Nephron progenitor cell (in vitro differentiated cells): ENCODE data around the gene TBC1D4.

ENCODE experiments used
- DNase-seq: peaks from one replicate; pipeline ENCODE4 v3.0.0; 2021
- H3K27ac Mint-ChIP-seq: 2 replicates; pipeline ENCODE4 v1.8.0; 2021; ENCODE audit warnings: mild to moderate bottlenecking, moderate library complexity, mixed read lengths
- H3K27me3 Mint-ChIP-seq: 2 replicates; pipeline ENCODE4 v1.8.0; 2021; ENCODE audit warnings: mild to moderate bottlenecking, low read depth, mixed read lengths; ENCODE audit not compliant: poor library complexity
- H3K36me3 Mint-ChIP-seq: 2 replicates; pipeline ENCODE4 v1.8.0; 2021; ENCODE audit warnings: low read depth, mixed read lengths
- H3K4me1 Mint-ChIP-seq: 2 replicates; pipeline ENCODE4 v1.8.0; 2021; ENCODE audit warnings: mixed read lengths
- H3K4me3 Mint-ChIP-seq: 2 replicates; pipeline ENCODE4 v1.8.0; 2021; ENCODE audit warnings: mild to moderate bottlenecking, moderate library complexity, mixed read lengths
- H3K9me3 Mint-ChIP-seq: 2 replicates; pipeline ENCODE4 v1.8.0; 2021; ENCODE audit warnings: mild to moderate bottlenecking, moderate library complexity, mixed read lengths
- CTCF ChIP-seq: fragments of 200-600 bp; sonication (generic); IDR thresholded peaks from 2 replicates; pipeline ENCODE4 v1.5.0; 2021; ENCODE audit warnings: antibody characterized with exemption

TBC1D4 gene

DNA sequence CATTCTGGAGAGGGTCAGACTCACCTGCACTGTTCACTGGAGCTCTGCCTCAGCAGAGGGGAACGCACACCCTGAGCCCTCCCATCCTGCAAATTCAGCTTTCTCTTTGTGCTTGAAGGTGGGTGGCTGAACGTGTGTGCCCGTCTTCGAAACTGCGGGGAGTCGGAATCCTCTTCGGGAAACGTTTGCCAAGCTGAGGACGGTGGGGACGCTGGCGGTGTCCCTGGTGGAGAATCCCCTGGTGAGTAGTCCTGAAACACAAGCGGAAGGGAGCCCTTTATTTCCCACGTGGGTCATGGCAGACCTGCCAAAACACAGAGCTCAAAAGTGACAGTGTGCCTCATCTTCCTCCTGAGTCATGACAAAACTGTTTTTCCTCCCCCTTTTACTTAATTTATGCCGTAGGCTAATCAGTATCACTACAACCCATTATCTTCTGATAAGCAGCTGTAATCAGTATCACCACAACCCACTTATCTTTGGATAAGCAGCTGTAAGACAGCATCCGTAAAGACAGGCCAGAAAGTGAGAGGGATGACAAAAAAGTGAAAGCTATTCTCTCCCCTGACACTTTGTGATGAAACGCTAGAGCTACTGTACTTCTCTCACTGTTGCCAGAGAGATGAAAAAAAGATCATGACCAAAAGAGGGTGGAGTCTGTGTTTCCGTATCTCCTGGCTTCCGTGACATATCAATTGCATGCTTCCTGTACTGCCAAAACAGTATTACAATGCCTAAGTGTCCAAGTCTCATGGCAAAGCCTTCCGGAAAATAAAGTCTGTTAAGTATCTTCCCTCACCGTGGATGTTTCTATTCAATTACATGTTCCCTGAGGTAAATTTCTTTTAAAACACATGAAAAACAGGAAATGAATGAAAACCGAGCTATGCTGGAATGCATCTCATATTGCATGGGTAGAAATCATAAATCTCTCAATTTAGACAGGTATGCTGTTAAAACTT is 155.5 kb downstream of the TBC1D4 start:
- no peak for DNase-seq
- Mint-ChIP-seq H3K27ac (no peak overlapping the region), H3K4me3 (no peak overlapping the region)

GRCh38 chr13:75325711-75326110 is 156.3 kb downstream of the TBC1D4 start:
- Mint-ChIP-seq H3K27me3 (no peaks in the 10 kb centered on the region), H3K9me3 (no peaks in the 10 kb centered on the region), H3K4me3 (no peak overlapping the region), H3K36me3 (peaks cover 27% of the 10 kb centered on the region), H3K4me1 (no peaks in the 10 kb centered on the region), H3K27ac (no peak overlapping the region)
- DNase-seq, result no peak
- TF ChIP-seq CTCF, result no peak

More for the DNA sequence above, 155.5 kb downstream of the TBC1D4 start:
- Mint-ChIP-seq H3K4me1 (no peaks in the 10 kb centered on the region), H3K36me3 (peaks cover 21% of the 10 kb centered on the region), H3K27me3 (no peaks in the 10 kb centered on the region), H3K9me3 (no peaks in the 10 kb centered on the region)
- no peak for TF ChIP-seq CTCF

GRCh38 chr13:75324413-75324940 is 157.5 kb downstream of the TBC1D4 start:
- Mint-ChIP-seq H3K27me3 (no peaks in the 10 kb centered on the region), H3K27ac (no peak overlapping the region), H3K9me3 (no peaks in the 10 kb centered on the region)

DNA sequence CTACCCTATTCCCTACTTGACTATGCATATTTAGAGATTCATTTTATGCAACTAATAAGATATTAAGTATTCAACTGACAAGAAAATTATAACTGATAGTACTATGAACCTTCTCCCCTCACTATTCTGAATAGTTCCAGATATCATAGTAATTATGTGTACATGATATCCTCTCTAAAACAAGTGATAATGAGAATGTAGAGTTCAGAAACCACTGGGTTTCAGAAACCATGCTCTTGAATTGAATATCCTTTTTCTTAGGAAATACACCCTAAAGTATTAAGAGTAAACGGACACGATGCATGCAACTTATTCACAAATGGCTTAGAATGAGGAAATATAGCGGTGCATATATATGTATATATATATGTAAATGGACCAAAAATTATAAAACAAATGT is 160.9 kb downstream of the TBC1D4 start:
- Mint-ChIP-seq H3K36me3 (peaks cover 14% of the 10 kb centered on the region), H3K27me3 (no peaks in the 10 kb centered on the region), H3K9me3 (no peaks in the 10 kb centered on the region), H3K4me1 (no peaks in the 10 kb centered on the region), H3K27ac (no peak overlapping the region), H3K4me3 (no peak overlapping the region)
- TF ChIP-seq CTCF, result no peak
- no peak for DNase-seq

More at GRCh38 chr13:75324413-75324940, 157.5 kb downstream of the TBC1D4 start:
- H3K4me3 Mint-ChIP-seq, result no peak overlapping the region
- H3K36me3 Mint-ChIP-seq, result peaks cover 22% of the 10 kb centered on the region
- TF ChIP-seq CTCF, result no peak
- no peak for DNase-seq
- H3K4me1 Mint-ChIP-seq, result no peaks in the 10 kb centered on the region

GRCh38 chr13:75319254-75319653 is 162.7 kb downstream of the TBC1D4 start:
- Mint-ChIP-seq H3K4me1 (no peaks in the 10 kb centered on the region), H3K27ac (no peak overlapping the region), H3K4me3 (no peak overlapping the region), H3K9me3 (no peaks in the 10 kb centered on the region), H3K27me3 (no peaks in the 10 kb centered on the region), H3K36me3 (peaks cover 12% of the 10 kb centered on the region)
- no peak for TF ChIP-seq CTCF
- no peak for DNase-seq
